Astrocyte of the hippocampus (primary cell): ENCODE measurements around the gene CSH2.
A peak's percentile ranks its signal among the peaks of the same experiment; 100 is the strongest.
"Not testable (repeated sequence)": the region's sequence is repeated elsewhere in the genome, so short reads cannot be mapped to it uniquely, and the experiment has no call there.

Experiments used
- DNase-seq: peaks from one replicate; pipeline ENCODE4 v3.0.0; 2011; ENCODE audit warnings: low read depth, low spot score

Gene CSH2

DNA sequence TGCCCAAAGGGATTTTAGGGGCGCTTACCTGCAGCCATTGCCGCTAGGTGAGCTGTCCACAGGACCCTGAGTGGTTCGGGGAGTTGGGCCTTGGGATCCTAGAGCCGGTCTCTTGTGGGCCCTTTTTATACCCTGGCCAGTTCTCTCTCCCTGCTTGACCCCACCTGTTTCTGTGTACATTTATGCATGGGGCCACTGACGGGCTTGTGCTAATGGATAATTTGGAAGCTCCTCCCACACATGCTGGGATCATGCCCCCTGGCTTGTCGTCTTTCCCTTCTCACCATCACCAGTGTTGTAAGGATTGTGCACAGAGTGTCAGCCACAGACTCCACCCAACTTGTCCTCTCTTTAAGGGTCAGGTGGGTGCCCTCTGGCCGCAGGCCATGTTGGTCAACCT lies at the start of gene CSH2:
CSH2 (minus strand) TSS at position 101 of the 400 bp plus-strand sequence; CDS start at position 38, 63 bp downstream.
- not testable (repeated sequence) for DNase-seq

DNA sequence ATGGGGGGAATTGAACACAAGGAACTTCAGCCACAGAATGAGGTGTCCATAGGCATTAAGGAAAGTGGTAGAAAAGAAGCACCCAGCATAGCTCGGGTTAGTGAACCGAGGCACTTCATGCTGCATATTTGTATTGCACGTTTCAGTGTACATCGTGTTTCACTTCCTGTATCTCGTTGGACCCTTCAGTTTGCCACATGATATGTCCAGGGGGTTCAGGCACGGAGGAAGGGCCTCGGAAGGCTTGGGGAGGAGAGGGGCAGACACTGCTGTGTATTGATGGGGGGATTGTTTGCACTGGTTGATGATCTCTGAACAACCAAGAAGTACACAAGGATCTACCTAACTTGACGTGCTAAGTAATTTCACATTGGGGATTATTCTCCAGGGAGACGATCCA lies 48.9 kb upstream of the CSH2 start:
- not testable (repeated sequence) for DNase-seq

DNA sequence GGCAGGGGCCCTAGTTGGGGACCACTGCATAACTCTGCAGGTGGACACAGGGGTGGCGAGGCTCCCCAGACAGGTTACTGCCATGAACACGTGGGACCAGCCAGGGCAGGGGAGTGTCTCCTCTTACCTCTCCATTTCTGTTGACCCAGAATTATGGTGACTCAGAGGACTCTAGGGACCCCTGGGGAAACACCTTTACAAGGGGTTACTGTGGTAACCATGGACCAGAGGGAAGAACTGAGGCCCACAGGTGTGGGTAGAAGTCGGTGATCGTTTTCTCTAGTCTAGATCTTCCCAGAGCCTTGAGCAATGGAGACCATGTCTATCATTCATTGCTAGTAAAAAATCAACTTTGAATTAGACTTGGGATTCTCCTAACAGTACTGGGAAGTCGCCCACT lies 47.3 kb upstream of the CSH2 start:
- DNase-seq: not testable (repeated sequence)

DNA sequence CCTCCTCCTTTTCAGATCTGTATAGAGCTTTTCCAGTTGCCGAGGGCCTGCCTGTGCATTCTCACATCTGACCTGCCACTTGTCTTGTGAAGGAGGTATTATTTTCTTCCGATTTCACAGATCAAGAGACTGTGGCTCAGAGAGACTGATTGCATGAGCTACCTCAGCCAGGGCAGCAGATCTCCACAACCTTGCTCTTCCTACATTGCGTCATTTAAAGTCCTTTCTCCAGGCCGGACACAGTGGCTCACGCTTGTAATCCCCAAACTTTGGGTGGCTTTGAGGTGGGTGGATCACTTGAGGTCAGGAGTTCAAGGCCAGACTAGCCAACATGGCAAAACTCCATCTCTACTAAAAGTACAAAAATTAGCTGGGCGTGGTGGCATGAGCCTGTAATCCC lies 46.6 kb upstream of the CSH2 start:
- not testable (repeated sequence) for DNase-seq

DNA sequence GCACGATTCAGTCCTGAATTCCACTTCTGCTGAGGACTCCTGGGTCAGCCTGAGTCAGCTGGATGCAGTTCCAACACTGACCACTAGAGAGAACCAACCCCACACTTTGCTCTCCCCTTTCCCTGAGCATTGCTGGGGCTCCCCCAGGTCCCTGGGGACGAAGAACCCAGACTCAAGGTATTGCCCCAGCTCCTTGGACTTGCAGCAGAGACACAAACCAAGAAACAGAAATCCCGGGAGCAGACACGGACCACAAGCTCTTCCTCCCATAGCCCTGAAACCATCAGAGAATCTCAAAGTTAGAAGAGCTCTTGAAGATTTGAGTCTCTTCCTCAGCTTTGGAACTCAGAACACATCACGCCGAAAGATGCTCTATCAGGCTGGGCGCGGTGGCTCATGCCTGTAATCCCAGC lies 45.8 kb upstream of the CSH2 start:
- peak; percentile 75 for DNase-seq

DNA sequence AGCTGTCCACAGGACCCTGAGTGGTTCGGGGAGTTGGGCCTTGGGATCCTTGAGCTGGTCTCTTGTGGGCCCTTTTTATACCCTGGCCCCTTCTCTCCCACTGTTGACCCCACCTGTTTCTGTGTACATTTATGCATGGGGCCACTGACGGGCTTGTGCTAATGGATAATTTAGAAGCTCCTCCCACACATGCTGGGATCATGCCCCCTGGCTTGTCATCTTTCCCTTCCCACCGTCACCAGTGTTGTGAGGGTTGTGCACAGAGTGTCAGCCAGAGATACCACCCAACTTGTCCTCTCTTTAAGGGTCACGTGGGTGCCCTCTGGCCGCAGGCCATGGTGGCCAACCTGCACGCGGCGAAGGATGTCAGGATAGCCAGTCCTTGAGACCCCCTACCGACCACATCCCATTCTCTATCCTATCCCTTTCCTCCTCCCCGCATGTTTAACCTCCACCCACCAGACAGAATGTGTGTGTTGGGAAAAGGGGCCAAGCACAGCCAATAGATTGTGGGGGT lies 45.4 kb upstream of the CSH2 start, which contains the start of gene GH1:
GH1 (minus strand) TSS at position 51 of the 517 bp plus-strand sequence. CDS start 63 bp downstream, outside the sequence.
- DNase-seq: not testable (repeated sequence)

DNA sequence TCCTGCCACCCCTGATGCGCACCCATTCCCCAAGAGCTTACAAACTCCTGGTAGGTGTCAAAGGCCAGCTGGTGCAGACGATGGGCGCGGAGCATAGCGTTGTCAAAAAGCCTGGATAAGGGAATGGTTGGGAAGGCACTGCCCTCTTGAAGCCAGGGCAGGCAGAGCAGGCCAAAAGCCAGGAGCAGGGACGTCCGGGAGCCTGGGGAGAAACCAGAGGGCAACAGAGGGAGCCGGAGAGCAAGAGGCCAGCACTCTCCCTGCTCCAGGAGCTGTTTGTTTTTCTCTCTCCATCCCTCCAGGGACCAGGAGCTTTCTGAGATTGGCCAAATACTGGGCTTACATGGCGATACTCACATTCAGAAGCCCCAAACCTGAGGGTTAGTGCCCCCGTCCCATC lies 44.8 kb upstream of the CSH2 start:
- DNase-seq: no peak

DNA sequence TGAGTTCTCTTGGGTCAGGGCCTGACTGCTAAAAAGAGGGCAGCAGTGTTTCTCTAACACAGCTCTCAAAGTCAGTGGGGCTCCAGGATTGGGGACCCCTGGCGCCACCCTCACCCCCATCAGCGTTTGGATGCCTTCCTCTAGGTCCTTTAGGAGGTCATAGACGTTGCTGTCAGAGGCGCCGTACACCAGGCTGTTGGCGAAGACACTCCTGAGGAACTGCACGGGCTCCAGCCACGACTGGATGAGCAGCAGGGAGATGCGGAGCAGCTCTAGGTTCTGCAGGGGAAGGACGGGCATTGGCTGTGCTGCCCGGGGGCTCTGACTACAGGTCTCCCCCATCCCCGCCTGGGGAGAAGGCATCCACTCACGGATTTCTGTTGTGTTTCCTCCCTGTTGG lies 44.2 kb upstream of the CSH2 start:
- DNase-seq: no peak

DNA sequence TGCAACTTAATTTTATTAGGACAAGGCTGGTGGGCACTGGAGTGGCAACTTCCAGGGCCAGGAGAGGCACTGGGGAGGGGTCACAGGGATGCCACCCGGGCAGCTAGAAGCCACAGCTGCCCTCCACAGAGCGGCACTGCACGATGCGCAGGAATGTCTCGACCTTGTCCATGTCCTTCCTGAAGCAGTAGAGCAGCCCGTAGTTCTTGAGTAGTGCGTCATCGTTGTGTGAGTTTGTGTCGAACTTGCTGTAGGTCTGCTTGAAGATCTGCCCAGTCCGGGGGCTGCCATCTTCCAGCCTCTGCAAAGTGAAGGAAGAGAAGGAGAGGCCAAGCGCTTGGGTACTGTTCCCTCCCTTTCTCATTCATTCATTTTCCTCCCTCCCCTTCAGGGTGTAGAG lies 43.7 kb upstream of the CSH2 start:
- not testable (repeated sequence) for DNase-seq

DNA sequence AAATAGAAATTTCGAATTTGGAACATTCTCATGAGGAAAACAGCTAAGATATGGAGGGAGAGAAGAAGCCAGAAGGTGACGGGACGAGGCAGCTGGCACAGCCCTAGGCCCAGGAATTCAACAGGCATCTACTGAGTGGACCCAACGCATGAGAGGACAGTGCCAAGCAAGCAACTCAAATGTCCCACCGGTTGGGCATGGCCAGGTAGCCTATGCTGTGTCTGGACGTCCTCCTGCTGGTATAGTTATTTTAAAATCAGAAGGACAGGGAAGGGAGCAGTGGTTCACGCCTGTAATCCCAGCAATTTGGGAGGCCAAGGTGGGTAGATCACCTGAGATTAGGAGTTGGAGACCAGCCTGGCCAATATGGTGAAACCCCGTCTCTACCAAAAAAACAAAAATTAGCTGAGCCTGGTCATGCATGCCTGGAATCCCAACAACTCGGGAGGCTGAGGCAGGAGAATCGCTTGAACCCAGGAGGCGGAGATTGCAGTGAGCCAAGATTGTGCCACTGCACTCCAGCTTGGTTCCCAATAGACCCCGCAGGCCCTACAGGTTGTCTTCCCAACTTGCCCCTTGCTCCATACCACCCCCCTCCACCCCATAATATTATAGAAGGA lies 43.2 kb upstream of the CSH2 start:
- no peak for DNase-seq

DNA sequence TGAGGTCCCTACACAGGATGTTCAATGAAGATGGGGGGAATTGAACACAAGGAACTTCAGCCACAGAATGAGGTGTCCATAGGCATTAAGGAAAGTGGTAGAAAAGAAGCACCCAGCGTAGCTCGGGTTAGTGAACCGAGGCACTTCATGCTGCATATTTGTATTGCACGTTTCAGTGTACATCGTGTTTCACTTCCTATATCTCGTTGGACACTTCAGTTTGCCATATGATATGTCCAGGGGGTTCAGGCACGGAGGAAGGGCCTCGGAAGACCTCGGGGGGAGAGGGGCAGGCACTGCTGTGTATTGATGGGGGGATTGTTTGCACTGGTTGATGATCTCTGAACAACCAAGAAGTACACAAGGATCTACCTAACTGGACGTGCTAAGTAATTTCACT lies 42.3 kb upstream of the CSH2 start:
- not testable (repeated sequence) for DNase-seq

DNA sequence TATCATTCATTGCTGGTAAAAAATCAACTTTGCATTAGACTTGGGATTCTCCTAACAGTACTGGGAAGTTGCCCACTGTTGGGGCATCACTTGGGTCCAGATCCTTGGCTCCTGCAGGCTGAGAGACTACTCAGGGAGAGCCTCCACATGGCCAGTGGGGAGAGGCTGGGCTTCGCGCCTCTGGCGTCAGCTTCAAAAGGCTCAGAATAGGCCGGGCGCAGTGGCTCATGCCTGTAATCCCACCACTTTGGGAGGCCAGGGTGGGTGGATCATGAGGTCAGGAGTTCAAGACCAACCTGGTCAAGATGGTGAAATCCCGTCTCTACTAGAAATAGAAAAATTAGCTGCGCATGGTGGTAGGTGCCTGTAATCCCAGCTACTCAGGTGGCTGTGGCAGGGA lies 41.0 kb upstream of the CSH2 start:
- no peak for DNase-seq

DNA sequence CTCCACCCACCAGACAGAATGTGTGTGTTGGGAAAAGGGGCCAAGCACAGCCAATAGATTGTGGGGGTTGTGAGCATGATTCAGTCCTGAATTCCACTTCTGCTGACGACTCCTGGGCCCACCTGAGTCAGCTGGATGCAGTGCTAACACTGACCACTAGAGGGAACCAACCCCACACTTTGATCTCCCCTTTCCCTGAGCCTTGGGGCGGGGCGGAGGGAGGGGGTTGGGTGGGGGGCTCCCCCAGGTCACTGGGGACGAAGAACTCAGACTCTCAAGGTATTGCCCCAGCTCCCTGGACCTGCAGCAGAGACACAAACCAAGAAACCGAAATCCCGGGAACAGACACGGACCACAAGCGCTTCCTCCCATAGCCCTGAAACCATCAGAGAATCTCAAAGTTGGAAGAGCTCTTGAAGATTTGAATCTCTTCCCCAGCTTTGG lies 38.2 kb upstream of the CSH2 start:
- DNase-seq: peak; percentile 46

DNA sequence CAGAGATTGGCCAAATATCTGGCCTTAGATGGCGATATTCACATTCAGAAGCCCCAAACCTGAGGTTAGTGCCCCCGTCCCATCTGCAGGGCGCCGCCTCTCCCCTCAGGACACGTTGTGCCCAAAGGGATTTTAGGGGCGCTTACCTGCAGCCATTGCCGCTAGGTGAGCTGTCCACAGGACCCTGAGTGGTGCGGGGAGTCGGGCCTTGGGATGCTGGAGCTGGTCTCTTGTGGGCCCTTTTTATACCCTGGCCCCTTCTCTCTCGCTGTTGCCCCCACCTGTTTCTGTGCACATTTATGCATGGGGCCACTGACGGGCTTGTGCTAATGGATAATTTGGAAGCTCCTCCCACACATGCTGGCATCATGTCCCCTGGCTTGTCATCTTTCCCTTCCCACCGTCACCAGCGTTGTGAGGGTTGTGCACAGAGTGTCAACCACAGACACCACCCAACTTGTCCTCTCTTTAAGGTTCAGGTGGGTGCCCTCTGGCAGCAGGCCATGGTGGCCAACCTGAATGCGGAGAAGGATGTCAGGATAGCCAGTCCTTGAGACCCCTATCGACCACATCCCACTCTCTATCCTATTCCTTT lies 37.7 kb upstream of the CSH2 start, which contains the start of gene CSHL1:
CSHL1 (minus strand) TSS at position 218 of the 595 bp plus-strand sequence; CDS start at position 156, 62 bp downstream.
- no peak for DNase-seq

DNA sequence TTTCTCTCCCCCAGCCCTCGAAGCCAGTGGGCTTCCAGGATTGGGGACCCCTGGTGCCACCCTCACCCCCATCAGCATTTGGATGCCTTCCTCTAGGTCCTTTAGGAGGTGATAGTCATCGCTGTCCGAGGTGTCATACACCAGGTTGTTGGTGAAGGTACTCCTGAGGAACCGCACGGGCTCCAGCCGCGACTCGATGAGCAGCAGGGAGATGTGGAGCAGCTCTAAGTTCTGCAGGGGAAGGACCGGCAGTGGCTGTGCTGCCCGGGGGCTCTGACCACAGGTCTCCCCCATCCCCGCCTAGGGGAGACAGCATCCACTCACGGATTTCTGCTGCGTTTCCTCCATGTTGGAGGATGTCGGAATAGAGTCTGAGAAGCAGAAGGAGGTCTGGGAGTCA lies 36.6 kb upstream of the CSH2 start:
- no peak for DNase-seq

DNA sequence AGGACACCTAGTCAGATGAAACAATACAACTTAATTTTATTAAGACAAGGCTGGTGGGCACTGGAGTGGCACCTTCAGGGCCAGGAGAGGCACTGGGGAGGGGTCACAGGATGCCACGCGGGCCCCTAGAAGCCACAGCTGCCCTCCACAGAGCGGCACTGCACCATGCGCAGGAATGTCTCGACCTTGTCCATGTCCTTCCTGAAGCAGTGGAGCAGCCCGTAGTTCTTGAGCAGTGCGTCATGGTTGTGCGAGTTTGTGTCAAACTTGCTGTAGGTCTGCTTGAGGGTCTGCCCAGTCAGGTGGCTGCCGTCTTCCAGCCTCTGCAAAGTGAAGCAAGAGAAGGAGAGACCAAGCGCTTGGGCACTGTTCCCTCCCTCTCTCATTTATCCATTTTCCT lies 36.1 kb upstream of the CSH2 start:
- DNase-seq: not testable (repeated sequence)

DNA sequence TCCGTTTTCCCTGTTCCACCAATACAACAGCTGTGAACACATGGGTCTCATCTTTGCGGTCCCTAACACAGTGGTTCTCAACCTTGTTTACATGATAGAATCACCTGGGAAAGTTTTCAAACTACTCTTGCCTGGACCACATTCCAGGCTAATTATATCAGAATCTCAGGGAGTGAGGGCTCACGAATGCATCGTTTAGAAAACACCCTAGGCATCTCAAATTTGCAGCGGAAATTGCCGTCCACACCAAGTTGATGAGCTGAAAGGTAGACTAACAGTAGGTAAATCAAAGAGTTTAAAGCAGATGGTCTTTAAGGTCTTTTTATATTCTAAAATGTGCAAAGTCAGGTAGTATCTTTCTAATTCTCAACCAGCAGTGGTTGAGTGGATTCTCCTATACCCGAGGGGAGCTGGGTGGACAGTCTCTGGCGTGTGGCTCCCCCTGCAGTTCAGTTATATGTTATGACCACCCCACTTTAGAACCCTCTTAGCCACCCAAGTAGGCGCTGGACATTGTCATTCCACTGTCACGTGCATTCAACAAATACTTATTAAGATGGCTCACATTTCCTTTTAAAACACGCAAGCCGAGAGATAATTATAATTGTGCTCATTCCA lies 33.8 kb upstream of the CSH2 start:
- DNase-seq: peak; percentile 15

DNA sequence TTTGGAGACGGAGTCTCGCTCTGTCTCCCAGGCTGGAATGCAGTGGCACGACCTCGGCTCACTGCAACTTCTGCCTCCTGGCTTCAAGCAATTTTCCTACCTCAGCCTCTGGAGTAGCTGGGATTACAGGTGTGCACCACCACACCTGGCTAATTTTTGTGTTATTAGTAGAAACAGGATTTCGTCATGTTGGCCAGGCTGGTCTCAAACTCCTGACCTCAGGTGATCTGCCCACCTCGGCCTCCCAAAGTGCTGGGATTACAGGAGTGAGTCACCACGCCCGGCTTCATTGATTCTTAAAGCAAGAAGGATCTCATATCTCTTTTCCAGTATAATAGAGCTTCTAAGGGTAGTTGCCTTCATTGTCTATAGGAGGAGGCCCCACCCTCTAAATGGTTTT lies 31.3 kb upstream of the CSH2 start:
- not testable (repeated sequence) for DNase-seq

DNA sequence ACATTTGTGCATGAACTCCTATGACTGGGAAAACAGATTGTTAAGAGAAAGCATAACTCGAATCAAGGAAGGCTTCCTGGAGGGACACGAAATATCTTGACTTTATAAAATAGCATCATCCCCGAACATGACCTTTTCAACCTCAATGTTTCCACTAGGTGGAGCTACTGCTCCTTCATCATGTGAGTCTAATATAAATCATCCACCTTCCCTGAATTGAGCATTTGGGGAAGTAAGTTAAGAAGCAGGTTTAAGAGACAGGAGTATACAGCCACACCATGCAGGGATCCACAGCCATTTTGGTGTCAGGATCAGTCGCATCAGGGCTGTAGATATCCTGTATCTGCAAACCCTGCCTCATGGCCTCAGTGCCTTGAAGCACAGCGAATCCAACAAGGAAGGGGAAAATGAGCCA lies 30.3 kb upstream of the CSH2 start:
- DNase-seq: not testable (repeated sequence)

DNA sequence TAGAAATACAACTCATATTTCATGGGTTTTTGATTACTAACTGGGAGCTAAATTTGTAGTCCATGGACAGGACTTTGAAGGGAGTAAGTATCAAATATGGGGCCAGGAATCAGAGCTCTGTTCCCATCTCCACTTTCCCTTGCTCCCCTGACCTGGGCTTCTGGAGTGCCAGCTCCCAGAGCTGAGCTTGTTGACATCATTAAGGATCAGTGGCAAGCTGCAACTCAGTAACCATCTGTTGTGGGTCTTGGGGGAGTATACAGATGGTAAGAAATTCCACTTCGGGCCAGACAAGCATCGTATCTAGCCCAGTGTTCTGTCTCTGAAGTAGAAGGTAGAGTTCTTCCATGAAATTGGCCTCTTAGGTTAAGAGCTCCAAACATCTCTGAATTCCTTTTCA lies 28.5 kb upstream of the CSH2 start:
- DNase-seq: not testable (repeated sequence)

DNA sequence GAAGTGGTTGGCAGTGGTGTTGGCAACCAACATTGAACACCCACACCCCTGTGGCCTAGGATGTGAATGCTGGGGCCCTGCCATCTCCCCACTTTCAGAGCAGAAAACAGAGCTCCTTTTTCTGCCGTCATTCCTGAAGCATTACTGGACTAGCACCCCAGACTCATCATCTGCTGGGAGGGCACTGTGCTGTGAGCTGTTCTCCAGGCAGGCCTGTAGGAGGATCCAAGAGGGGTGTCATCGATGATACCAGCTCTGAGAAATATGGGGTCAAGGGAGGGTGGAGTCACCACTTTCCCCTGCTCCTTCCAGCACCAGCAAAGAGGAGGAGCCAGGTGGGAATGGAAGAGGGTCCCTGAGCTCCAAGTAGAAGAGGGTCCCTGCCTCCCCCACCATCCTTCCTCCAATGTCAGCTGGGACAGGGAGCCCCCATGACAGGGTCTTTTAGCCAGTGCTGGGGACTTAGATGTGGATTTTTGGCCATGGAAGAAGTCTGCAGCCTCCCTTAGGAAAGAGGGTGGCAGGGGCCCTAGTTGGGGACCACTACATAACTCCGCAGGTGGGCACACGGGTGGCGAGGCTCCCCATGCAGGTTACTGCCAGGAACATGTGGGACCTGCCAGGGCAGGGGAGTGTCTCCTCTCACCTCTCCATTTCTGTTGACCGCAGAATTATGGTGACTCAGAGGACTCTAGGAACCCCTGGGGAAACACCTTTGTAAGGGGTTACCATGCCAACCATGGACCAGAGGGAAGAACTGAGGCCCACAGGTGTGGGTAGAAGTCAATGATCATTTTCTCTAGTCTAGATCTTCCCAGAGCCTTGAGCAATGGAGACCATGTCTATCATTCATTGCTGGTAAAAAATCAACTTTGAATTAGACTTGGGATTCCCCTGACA lies 25.7 kb upstream of the CSH2 start:
- not testable (repeated sequence) for DNase-seq
